Heart left ventricle (tissue), 13 donors: ENCODE data around the gene TGFBR2.

Source experiments
- POLR2A ChIP-seq, 2 donors: fragments of 450-650 bp; IDR thresholded peaks; one replicate each; pipeline ENCODE4 v1.6.1; 2017; ENCODE audit warnings: antibody characterized with exemption in 2 of 2, mild to moderate bottlenecking in 2 of 2, moderate library complexity in 2 of 2
- TF ChIP-seq, protein P1 (sequence below), 12 donors: fragments of 200-600 bp; sonication (generic) in 4 of 12; IDR thresholded peaks; one replicate each; pipeline versions ENCODE4 v1.5.0 to v1.8.0; 2018 to 2022; ENCODE audit warnings: antibody characterized with exemption in 12 of 12, mild to moderate bottlenecking in 5 of 12
- donor health status: ischemic (EF 13 %, LVEDD 7.1; RV severe dilation, severe dysfunction).
- donor health status: DM: no; HTN: yes; CAD: no.
- donor health status: DM: no; HTN: no; CAD: no.
- donor health status: ischemic (EF 25% LVEDD 6.9; RV normal size, moderate dysfunction).
- donor health status: ischemic (EF 25% LVEDD 5.7; RV mildly dilated, moderate dysfunction).
- donor health status: ischemic (EF 35%, LVEDD 5.7; RV mildly dilated, moderate dysfunction).
- donor health status: nonischemic (EF 11% LVEDD 7.7; RV severe dilation, severe dysfunction).
- donor health status: DM: yes; HTN: yes; CAD: no.
- donor health status: PGD.
- donor health status: ischemic (EF 29% LVEDD 5.4; RV normal size, mild dysfunction).
- donor health status: nonischemic (EF 23%, LVEDD 6.1; RV moderate dilation, normal function).

DNA sequence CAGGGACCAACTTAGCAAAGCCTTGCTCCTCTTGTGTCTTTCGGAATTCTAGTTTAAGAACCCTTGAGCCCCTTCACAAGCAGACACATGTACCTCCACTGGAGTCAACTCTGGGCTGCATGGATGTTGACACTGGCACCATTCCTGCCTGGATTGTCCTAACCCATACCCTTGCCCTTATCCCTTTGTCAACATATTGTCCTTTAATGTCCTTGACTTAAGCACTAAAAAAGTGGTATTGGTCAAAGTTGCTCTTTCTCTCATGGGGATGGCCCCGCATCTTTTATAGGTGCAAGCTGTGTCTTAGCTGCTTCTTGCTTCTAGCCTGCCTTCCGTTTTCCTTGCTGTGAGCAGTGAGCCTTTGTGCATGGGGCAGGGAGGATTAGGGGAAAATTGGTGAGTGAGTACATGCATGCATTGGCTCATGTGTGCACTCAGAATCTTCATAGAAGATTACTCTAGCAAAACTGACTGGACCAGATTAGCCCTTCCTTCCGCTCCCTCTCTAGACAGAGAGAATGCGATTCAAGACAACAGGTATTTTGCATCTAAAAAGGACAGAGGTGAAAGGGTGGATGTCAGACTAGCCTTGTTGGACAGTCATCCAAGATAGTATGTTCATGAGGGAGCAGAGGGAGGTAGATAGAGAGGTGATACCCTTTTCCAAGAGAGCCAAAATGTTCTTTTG is 42.4 kb downstream of the TGFBR2 start:
- TF ChIP-seq, protein P1, sequence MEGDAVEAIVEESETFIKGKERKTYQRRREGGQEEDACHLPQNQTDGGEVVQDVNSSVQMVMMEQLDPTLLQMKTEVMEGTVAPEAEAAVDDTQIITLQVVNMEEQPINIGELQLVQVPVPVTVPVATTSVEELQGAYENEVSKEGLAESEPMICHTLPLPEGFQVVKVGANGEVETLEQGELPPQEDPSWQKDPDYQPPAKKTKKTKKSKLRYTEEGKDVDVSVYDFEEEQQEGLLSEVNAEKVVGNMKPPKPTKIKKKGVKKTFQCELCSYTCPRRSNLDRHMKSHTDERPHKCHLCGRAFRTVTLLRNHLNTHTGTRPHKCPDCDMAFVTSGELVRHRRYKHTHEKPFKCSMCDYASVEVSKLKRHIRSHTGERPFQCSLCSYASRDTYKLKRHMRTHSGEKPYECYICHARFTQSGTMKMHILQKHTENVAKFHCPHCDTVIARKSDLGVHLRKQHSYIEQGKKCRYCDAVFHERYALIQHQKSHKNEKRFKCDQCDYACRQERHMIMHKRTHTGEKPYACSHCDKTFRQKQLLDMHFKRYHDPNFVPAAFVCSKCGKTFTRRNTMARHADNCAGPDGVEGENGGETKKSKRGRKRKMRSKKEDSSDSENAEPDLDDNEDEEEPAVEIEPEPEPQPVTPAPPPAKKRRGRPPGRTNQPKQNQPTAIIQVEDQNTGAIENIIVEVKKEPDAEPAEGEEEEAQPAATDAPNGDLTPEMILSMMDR (IDR thresholded peaks at IDR 0.05), result no peak
- TF ChIP-seq POLR2A (IDR thresholded peaks at IDR 0.05), result no peak
